Measurements from ENCODE around the gene ZCCHC8. TPM values are rescaled to one million over a fixed set of nuclear protein-coding genes. Genes with fewer than 3 reads are reported as not detected.

Gene ZCCHC8
- polyA plus RNA-seq, 1 donor (not counting 4 experiments of a cell fraction or from before 2014, with no cell fraction given), result 14.0 TPM

- H3K9ac ChIP-seq (ENCODE audit: control insufficient read depth, extremely low read depth, insufficient read depth, low read length), result no peak overlapping the region
- no peak overlapping the region for H3K4me3 ChIP-seq (ENCODE audit: control insufficient read depth in 2 of 3, extremely low read depth in 1 of 3, insufficient read depth in 2 of 3, low read depth in 1 of 3, low read length in 3 of 3)
- dilution Hi-C loops (cut with MboI; ENCODE audit: extremely low pct_ligation_motif_present, low sequenced_read_pairs), result no loop called here
- H3K9me3 ChIP-seq (ENCODE audit: control insufficient read depth, low read depth, low read length), result no peaks in the 10 kb centered on the region
- H3K4me1 ChIP-seq (ENCODE audit: control insufficient read depth, extremely low read depth, insufficient read depth, low read length), result no peaks in the 10 kb centered on the region
- H3K79me2 ChIP-seq (ENCODE audit: control insufficient read depth, insufficient read depth, low read length), result peaks cover 26% of the 10 kb centered on the region
- H3K27me3 ChIP-seq (ENCODE audit: control insufficient read depth, extremely low read depth, insufficient read depth, low read length), result no peaks in the 10 kb centered on the region
- no peak overlapping the region for H3K27ac ChIP-seq (ENCODE audit: control insufficient read depth, insufficient read depth, low read length)
- H3K36me3 ChIP-seq (ENCODE audit: control insufficient read depth in 2 of 2, extremely low read depth in 1 of 2, insufficient read depth in 2 of 2, low read length in 2 of 2), result peaks cover 1 to 13% of the 10 kb centered on the region in 2 experiments
- DNase-seq (ENCODE audit: low read depth, low spot score), result no peak
- no peak for TF ChIP-seq EZH2 (IDR thresholded peaks at IDR 0.05; ENCODE audit: low read length)
- TF ChIP-seq CTCF (optimal IDR thresholded peaks at IDR 0.05 in 1 of 3, IDR thresholded peaks at IDR 0.05 in 1 of 3, conservative IDR thresholded peaks at IDR 0.05 in 1 of 3; ENCODE audit: extremely low read depth in 1 of 3, insufficient read depth in 2 of 3, low read length in 3 of 3), result no peak
- no peak overlapping the region for H2AFZ ChIP-seq (ENCODE audit: control insufficient read depth, low read length)
- H3K4me2 ChIP-seq (ENCODE audit: control insufficient read depth, extremely low read depth, insufficient read depth, low read depth, low read length), result no peak overlapping the region
- H3K9me1 ChIP-seq (ENCODE audit: control insufficient read depth, extremely low read depth, insufficient read depth, low read length), result no peaks in the 10 kb centered on the region
- no peak for FAIRE-seq
- H4K20me1 ChIP-seq (ENCODE audit: control insufficient read depth, extremely low read depth, insufficient read depth, low read length), result no peaks in the 10 kb centered on the region
Measured at GRCh38 chr12:122533856-122534255, 33.1 kb upstream of the ZCCHC8 start.

DNA sequence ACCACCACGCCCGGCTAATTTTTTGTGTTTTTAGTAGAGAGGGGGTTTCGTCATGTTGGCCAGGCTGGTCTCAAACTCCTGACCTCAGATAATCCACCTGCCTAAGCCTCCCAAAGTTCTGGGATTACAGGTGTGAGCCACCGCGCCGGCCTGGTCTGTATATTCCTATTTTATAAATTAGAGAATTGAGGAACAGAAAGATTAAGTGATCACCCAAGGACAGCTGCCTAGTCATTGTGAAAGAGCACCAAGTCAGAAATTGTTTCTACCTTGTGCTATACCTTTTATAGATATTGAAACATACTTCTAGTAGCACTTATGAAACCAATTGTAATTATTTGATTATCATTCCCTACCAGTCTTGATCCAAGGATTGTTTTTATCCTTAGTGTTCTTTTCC lies 28.3 kb upstream of the ZCCHC8 start:
- H3K27ac ChIP-seq (ENCODE audit: control insufficient read depth, insufficient read depth, low read length), result no peak overlapping the region
- no peak overlapping the region for H2AFZ ChIP-seq (ENCODE audit: control insufficient read depth, low read length)
- H3K79me2 ChIP-seq (ENCODE audit: control insufficient read depth, insufficient read depth, low read length), result peaks cover 66% of the 10 kb centered on the region
- no peaks in the 10 kb centered on the region for H3K9me1 ChIP-seq (ENCODE audit: control insufficient read depth, extremely low read depth, insufficient read depth, low read length)
- no peak overlapping the region for H3K4me3 ChIP-seq (ENCODE audit: control insufficient read depth in 2 of 3, extremely low read depth in 1 of 3, insufficient read depth in 2 of 3, low read depth in 1 of 3, low read length in 3 of 3)
- dilution Hi-C loops (cut with MboI; ENCODE audit: extremely low pct_ligation_motif_present, low sequenced_read_pairs), result no loop called here
- H3K9me3 ChIP-seq (ENCODE audit: control insufficient read depth, low read depth, low read length), result no peaks in the 10 kb centered on the region
- H3K27me3 ChIP-seq (ENCODE audit: control insufficient read depth, extremely low read depth, insufficient read depth, low read length), result no peaks in the 10 kb centered on the region
- H4K20me1 ChIP-seq (ENCODE audit: control insufficient read depth, extremely low read depth, insufficient read depth, low read length), result peaks cover 5% of the 10 kb centered on the region
- no peak for TF ChIP-seq EZH2 (IDR thresholded peaks at IDR 0.05; ENCODE audit: low read length)
- no peak for TF ChIP-seq CTCF (optimal IDR thresholded peaks at IDR 0.05 in 1 of 3, IDR thresholded peaks at IDR 0.05 in 1 of 3, conservative IDR thresholded peaks at IDR 0.05 in 1 of 3; ENCODE audit: extremely low read depth in 1 of 3, insufficient read depth in 2 of 3, low read length in 3 of 3)
- H3K9ac ChIP-seq (ENCODE audit: control insufficient read depth, extremely low read depth, insufficient read depth, low read length), result no peak overlapping the region
- peaks cover 2 to 8% of the 10 kb centered on the region in 2 experiments for H3K36me3 ChIP-seq (ENCODE audit: control insufficient read depth in 2 of 2, extremely low read depth in 1 of 2, insufficient read depth in 2 of 2, low read length in 2 of 2)
- no peak for DNase-seq (ENCODE audit: low read depth, low spot score)
- no peak overlapping the region for H3K4me2 ChIP-seq (ENCODE audit: control insufficient read depth, extremely low read depth, insufficient read depth, low read depth, low read length)
- FAIRE-seq, result no peak
- peaks cover 8% of the 10 kb centered on the region for H3K4me1 ChIP-seq (ENCODE audit: control insufficient read depth, extremely low read depth, insufficient read depth, low read length)
